SIG-M5 treated with dmso at 0.1 percent for 504 hours (cell line): ENCODE results near the gene BOLL.
A peak's percentile ranks its signal among the peaks of the same experiment; 100 is the strongest.
"Not testable (repeated sequence)": the region's sequence is repeated elsewhere in the genome, so short reads cannot be mapped to it uniquely, and the experiment has no call there.

Source experiments
- DNase-seq: peaks from one replicate; lab custom pipeline; 2025; ENCODE audit not compliant: unreplicated experiment; lab: John Stamatoyannopoulos, UW

The BOLL gene

DNA sequence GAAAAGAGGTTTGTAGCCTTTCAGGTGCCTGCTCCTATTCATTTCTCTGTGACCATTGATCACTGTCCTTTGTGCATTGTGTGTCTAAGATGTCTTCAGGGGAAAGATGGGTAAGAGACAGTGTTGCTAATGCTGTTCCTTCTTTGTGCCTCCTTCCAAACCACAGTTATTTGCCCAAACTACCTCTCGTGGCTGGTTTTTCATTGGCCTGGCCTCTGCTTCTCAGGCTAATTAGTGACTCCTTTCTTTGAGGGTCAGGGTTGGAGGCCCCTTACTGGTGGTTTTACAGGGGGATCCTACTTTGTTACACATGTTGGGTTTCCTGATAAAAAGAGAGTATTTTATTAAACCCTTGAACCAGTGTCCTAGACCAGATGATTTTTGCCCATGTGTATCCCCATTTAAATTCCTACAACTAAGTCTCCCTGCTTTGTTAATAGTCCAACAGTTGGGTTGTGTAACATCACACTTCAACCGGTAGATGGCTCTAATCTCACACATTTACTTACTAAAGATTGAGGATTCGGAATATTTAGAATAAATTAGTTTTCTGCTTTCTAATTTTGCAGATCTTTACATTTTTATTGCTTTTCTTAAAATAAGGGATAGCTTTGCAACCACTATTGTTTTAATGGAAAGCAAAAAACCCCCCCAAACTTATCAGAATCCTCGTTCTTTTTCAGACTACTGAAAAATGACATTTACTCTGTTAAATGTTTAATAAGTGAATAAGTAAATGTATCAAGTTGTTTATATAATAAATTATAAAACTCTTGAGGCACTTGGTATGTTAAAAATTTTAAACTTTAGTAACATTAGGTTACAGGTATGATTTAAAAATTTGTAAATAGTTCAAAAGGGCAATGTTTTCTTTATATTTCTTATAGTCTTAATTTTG is 77.6 kb downstream of the BOLL start:
- peak; percentile 72 for DNase-seq

DNA sequence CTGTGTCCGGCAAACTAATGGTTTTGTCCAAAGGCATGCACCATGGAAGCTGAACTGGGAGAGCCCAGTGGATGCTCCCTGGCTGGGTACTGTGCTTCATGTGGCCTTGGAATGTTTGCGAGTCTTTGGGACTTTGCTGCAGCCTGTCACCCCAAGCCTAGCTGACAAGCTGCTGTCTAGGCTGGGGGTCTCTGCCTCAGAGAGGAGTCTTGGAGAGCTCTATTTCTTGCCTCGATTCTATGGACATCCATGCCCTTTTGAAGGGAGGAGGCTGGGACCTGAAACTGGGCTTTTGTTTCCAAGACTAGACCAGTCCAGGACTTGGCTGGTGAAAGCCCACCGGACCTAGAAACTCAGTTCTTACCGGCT is 78.3 kb downstream of the BOLL start:
- DNase-seq: no peak

DNA sequence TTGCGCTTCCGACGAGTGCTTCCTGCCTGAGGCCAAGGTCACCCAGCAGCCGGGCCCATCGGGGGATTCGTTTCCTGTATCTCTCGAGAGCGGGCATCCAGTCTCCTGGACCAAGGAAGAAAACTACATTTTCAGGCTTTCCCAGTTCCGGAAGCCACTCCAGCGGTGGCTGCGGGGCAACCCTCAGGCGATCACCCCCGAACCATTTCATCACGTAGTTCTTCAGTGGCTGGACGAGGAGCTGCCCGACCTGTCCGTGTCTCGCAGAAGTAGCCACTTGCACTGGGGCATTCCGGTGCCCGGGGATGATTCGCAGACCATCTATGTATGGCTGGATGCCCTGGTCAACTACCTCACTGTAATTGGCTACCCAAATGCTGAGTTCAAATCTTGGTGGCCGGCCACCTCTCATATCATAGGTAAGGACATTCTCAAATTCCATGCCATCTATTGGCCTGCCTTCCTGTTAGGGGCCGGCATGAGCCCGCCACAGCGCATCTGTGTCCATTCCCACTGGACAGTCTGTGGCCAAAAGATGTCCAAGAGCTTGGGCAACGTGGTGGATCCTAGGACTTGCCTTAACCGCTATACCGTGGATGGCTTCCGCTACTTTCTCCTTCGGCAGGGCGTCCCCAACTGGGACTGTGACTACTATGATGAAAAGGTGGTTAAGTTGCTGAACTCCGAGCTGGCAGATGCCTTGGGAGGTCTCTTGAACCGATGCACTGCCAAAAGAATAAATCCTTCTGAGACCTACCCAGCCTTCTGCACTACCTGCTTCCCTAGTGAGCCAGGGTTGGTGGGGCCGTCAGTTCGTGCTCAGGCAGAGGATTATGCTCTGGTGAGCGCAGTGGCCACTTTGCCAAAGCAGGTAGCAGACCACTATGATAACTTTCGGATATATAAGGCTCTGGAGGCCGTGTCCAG is 78.9 kb downstream of the BOLL start:
- DNase-seq: peak; percentile 29

DNA sequence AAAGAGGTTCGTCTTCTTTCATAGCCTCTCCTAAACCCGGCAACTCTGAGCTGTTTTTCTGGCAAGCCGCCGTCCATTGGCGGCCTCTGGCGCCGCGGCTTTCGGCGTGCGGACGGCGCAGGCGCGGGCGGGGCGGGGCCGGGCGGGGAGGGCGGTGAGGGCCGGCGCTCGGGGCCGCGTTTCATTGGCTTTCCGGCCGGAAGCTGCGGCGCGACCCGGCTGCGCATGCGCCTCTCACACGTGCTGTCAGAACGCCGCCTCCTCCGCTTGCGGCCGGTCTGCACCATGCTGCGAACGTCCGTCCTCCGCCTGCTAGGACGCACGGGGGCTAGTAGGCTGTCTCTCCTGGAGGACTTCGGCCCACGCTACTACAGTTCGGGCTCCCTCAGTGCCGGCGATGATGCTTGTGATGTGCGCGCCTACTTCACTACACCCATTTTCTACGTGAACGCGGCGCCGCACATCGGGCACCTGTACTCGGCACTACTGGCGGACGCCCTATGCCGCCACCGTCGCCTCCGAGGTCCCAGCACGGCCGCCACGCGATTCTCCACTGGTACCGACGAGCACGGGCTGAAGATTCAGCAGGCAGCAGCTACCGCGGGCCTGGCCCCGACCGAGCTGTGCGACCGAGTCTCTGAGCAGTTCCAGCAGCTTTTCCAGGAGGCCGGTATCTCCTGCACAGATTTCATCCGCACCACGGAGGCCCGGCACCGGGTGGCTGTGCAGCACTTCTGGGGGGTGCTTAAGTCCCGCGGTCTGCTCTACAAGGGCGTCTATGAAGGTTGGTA is 79.8 kb downstream of the BOLL start, which contains the start of gene MARS2:
Gene MARS2, plus strand, starts transcription at position 249 of the 791 bp plus-strand sequence. Its CDS starts 37 bp downstream, at position 286.
- peak; percentile 86 for DNase-seq

DNA sequence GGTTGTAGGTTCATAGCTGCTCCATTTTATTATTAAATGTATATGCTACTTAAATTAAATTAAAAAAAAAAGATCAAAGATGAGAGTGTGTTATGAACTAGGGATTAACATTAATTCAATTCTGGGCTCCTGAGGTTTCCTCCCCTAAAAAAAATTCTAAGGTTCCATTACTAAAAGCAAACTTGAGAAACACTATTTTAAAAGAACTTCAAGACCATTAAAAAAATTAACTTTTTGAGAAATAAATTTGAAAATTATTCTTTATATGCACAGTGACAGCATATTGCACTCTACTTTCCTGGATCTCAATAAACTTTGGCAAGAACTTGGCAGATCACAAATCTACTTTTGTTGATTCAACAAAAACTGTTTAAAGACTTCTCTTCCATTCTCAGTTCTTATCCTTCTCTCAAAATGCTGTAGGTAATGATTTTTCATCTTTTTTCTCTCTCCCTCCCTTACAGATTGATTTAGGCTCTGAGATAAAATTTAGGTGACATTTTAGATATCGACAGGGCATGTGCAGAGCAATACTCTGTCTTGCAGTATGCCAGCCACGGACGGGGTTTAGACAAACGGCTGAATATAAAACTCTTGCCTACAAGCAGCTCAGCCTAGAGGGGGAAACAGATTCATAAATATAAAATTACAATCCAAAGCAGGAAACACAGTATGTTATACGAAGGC is 80.5 kb downstream of the BOLL start:
- DNase-seq: no peak

DNA sequence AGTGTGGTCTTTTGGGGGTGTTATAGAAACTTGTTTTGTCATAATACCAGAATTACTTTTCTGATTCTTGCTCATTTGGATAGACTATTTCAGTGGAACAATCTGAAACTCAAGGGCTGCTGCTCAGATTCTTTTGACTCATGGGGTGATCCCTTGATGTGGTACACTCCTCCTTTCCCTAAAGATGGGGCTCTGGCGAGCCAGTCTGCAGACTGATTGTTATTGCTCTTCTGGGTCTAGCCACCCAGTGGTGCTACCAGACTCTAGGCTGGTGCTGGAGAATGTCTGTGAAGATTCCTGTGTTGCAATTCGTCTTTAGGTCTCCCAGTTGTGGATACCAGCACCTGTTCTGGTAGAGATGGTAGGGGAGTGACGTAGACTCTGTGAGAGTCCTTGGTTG is 84.2 kb downstream of the BOLL start:
- DNase-seq: no peak

DNA sequence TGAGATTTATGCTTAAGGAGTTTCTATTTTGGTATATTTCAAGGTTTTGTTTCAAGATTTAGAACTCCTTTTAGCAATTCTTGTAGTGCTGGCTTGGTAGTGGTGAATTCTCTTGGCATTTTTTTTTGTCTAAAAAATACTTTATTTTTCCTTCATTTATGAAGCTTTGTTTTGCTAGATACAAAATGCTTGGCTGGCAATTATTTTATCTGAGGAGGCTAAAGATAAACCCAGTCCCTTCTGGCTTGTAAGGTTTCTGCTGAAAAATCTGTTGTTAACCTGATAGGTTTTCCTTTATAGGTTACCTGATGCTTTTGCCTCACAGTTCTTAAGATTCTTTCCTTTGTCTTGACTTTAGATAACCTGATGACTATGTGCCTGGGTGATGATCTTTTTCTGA is 85.4 kb downstream of the BOLL start:
- DNase-seq: not testable (repeated sequence)

DNA sequence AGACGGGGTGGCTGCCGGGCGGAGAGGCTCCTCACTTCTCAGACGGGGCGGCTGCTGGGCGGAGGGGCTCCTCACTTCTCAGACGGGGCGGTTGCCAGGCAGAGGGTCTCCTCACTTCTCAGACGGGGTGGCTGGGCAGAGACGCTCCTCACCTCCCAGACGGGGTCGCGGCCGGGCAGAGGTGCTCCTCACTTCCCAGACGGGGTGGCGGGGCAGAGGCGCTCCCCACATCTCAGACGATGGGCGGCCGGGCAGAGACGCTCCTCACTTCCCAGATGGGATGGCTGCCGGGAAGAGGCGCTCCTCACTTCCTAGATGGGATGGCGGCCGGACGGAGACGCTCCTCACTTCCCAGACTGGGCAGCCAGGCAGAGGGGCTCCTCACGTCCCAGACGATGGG is 88.5 kb downstream of the BOLL start:
- DNase-seq: not testable (repeated sequence)

DNA sequence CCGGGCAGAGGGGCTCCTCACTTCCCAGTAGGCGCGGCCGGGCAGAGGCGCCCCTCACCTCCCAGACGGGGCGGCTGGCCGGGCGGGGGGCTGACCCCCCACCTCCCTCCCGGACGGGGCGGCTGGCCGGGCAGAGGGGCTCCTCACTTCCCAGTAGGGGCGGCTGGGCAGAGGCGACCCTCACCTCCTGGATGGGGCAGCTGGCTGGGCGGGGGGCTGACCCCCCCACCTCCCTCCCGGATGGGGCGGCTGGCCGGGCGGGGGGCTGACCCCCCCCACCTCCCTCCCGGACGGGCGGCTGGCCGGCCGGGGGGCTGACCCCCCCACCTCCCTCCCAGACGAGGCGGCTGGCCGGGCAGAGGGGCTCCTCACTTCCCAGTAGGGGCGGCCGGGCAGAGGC is 89.1 kb downstream of the BOLL start:
- not testable (repeated sequence) for DNase-seq

DNA sequence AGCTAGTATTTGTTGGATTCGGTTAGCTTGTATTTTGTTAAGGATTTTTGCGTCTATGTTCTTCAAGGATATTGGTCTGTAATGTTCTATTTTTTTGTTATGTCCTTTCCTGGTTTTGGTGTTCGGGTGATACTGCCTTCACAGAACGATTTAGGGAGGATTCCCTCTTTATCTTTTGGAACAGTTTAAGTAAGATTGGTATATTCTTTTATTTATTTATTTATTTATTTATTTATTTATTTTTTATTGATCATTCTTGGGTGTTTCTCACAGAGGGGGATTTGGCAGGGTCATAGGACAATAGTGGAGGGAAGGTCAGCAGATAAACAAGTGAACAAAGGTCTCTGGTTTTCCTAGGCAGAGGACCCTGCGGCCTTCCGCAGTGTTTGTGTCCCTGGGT is 89.9 kb downstream of the BOLL start:
- DNase-seq: not testable (repeated sequence)

DNA sequence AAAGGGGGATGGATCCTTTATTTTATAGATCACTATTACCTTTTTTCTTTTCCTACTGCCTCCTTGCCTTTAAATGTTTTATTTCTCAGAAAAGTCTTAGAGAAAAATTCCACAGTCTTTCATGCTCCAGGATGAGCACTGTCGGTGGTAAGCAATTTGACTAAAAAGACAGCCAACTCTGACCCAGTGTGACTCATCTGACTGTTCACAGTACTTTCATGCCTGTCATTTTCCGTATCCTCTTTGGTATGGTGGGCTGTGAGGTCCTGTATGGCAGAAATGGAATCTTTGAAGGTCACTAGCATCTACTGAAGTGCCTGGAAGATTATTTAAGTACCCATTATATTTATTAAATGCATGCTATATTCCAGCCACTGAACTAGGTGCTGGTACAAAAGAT is 107.6 kb downstream of the BOLL start:
- DNase-seq: no peak

DNA sequence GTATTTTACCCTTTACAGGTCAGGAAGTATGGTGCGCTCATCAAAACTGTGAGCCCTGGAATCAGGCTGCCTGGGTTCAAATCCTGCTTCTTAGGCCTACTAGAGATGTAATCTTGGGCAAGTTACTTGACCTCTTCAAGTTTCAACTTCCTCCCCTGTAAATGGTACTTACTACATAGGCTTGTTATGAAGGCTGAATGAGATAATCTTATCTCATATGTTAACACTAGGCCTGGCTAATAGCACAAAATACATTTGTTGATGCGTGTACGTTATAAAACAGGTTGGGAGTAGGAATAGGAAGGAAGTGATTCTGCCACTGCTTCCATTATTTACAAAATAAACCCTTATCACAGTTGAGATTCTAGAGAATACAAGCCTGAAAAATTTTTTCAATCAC is 108.1 kb downstream of the BOLL start:
- DNase-seq: no peak
